SK-N-MC (cell line): ENCODE data around the gene HES6.

Source experiments
- DNase-seq: peaks from one replicate; pipeline ENCODE4 v3.0.0-alpha.2; 2011; ENCODE audit warnings: low read depth, low spot score
- H3K27ac ChIP-seq: fragments of 200-600 bp; sonication (generic); 2 replicates; pipeline ENCODE4 v1.5.1; 2016; ENCODE audit warnings: mixed run types
- H3K36me3 ChIP-seq: fragments of 200-600 bp; sonication (generic); 2 replicates; pipeline ENCODE4 v1.6.1; 2017; ENCODE audit warnings: antibody characterized with exemption, low read length, mixed read lengths; ENCODE audit not compliant: insufficient read depth
- H3K4me3 ChIP-seq: fragments of 200-600 bp; sonication (generic); 2 replicates; pipeline ENCODE4 v1.5.1; 2016
- H3K9ac ChIP-seq: fragments of 200-600 bp; sonication (generic); 2 replicates; pipeline ENCODE4 v1.8.0; 2017; ENCODE audit warnings: mixed run types, mixed read lengths; ENCODE audit not compliant: insufficient read length
- H3K9me3 ChIP-seq: fragments of 200-600 bp; sonication (generic); 2 replicates; pipeline ENCODE4 v1.6.1; 2017; ENCODE audit warnings: low read depth, mild to moderate bottlenecking, antibody characterized with exemption, low read length, moderate library complexity, mixed read lengths
- EZH2 ChIP-seq: fragments of 200-600 bp; sonication (generic); IDR thresholded peaks from one replicate; pipeline ENCODE4 v1.6.1; 2017; ENCODE audit warnings: antibody characterized with exemption
- FOXP2 ChIP-seq: optimal IDR thresholded peaks from 2 replicates; pipeline ENCODE3; 2011; ENCODE audit warnings: mild to moderate bottlenecking, moderate library complexity; ENCODE audit not compliant: insufficient read depth; ENCODE audit errors: extremely low read length, control extremely low read depth
- POLR2AphosphoS5 ChIP-seq: IDR thresholded peaks from 2 replicates; pipeline ENCODE4 v1.6.1; 2012; ENCODE audit warnings: mild to moderate bottlenecking, low read depth, low read length, borderline replicate concordance

The HES6 gene

DNA sequence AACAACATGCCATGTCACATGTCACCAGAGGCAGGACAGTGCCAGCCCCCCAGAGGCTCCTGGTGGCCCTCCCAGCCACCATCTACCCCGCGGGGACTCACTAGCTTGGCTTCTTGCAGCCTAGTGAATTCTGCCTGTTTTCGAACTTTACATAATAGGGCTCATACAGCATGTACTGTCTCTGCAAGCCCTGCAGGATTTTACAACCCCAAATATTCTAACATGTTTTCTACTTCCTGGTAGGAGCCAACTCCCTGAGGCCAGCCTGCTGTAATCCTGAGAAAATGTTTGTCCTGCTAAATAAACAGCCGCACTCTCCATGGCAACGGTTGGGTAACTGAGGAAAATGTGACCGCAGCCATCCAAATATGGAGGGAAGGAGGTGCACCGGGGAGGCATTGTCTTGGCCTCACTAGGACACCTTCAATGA, 45.8 kb upstream of the HES6 start:
- peak overlapping the region; percentile 29 for H3K4me3 ChIP-seq
- TF ChIP-seq FOXP2, result no peak
- no peak for TF ChIP-seq POLR2AphosphoS5
- no peak for TF ChIP-seq EZH2
- no peaks in the 10 kb centered on the region for H3K36me3 ChIP-seq
- DNase-seq, result no peak
- peak overlapping the region; percentile 61 for H3K27ac ChIP-seq
- no peaks in the 10 kb centered on the region for H3K9me3 ChIP-seq
- no peak overlapping the region for H3K9ac ChIP-seq

DNA sequence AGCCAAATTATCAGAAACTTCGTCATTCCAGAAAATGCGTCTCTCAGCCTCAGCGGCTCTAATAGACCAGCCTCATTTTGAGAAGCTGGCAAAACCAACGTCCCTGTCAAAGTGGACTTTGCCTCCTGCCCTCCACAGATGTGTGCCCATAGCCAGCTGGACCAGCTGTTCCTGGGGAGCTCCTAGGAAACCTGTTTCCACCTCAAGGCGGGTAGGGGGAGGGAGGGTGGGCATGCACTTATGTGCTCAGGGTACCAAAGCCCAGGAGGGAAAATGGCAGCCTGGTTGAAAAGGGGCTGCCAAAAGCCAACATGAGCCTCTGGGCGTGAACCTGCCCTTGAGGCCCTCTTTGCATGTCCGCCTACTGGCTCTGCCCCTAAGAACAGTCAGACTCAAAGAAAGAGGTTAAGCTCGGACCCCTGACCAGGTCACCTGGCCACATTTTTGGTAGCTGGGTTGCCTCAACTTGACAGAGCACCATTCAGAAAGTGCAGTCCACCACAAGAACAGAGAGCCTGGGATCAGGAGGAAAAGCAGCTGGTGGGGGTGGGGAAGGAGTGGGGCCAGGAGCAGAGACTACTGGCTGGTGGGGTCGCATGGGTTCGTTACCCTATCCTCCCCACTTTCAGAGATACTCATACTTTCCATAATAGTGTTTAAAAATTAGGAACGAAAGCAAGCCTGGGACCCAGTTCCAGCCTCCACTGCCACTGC, 45.1 kb upstream of the HES6 start:
- Histone ChIP-seq H3K4me3 (no peak overlapping the region), H3K27ac (peak overlapping the region; percentile 61), H3K36me3 (no peaks in the 10 kb centered on the region), H3K9me3 (no peaks in the 10 kb centered on the region), H3K9ac (no peak overlapping the region)
- TF ChIP-seq POLR2AphosphoS5 (no peak), FOXP2 (no peak), EZH2 (no peak)
- no peak for DNase-seq

GRCh38 chr2:238282861-238283738, 43.3 kb upstream of the HES6 start:
- no peaks in the 10 kb centered on the region for H3K36me3 ChIP-seq
- H3K27ac ChIP-seq, result no peak overlapping the region
- no peaks in the 10 kb centered on the region for H3K9me3 ChIP-seq
- H3K4me3 ChIP-seq, result no peak overlapping the region
- no peak for DNase-seq
- TF ChIP-seq POLR2AphosphoS5 (no peak), FOXP2 (no peak), EZH2 (no peak)
- H3K9ac ChIP-seq, result no peak overlapping the region

DNA sequence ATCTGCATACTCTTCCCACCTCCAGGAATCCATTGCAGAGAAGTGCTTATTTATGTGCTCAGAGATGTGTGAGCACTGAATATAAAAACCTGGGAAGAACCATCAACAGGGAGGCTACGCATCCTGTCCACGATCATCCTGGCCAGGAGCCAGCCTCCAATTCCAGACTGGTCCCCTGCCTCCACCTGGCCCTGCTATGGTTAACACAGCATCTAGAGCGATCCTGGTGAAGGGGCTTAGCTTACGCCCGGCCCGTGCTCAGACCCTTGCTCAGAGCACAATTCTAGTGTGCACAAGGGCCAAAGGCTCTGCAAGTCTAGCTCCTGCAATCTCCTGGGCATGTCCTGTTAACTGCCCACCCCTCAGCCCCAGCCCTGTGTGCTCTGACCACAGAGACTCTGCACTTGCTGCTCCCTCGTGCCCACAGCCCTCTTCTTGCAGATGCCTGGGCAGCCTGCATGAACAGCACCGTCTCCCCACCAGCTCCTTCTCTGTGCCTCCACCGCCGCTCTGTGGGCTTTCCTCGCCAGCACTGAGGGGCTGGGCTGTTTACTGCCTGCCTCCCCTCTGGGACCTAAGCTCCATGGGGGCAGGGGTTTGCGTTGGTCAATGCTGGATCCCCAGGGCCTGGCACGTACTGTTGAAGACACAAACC, 42.1 kb upstream of the HES6 start:
- no peak overlapping the region for H3K9ac ChIP-seq
- no peaks in the 10 kb centered on the region for H3K9me3 ChIP-seq
- TF ChIP-seq POLR2AphosphoS5 (no peak), EZH2 (no peak), FOXP2 (no peak)
- no peak for DNase-seq
- H3K4me3 ChIP-seq, result no peak overlapping the region
- no peak overlapping the region for H3K27ac ChIP-seq
- no peaks in the 10 kb centered on the region for H3K36me3 ChIP-seq

GRCh38 chr2:238280083-238280825, 40.4 kb upstream of the HES6 start:
- Histone ChIP-seq H3K27ac (no peak overlapping the region), H3K36me3 (peaks cover 12% of the 10 kb centered on the region; the same call in 1 of the 2 replicates)
- TF ChIP-seq FOXP2 (no peak), EZH2 (no peak), POLR2AphosphoS5 (no peak)

GRCh38 chr2:238279324-238279682, 39.5 kb upstream of the HES6 start:
- Histone ChIP-seq H3K9ac (no peak overlapping the region), H3K27ac (no peak overlapping the region)
- no peak for TF ChIP-seq POLR2AphosphoS5

More at GRCh38 chr2:238280083-238280825, 40.4 kb upstream of the HES6 start:
- DNase-seq, result no peak
- Histone ChIP-seq H3K4me3 (no peak overlapping the region), H3K9me3 (no peaks in the 10 kb centered on the region), H3K9ac (no peak overlapping the region)

DNA sequence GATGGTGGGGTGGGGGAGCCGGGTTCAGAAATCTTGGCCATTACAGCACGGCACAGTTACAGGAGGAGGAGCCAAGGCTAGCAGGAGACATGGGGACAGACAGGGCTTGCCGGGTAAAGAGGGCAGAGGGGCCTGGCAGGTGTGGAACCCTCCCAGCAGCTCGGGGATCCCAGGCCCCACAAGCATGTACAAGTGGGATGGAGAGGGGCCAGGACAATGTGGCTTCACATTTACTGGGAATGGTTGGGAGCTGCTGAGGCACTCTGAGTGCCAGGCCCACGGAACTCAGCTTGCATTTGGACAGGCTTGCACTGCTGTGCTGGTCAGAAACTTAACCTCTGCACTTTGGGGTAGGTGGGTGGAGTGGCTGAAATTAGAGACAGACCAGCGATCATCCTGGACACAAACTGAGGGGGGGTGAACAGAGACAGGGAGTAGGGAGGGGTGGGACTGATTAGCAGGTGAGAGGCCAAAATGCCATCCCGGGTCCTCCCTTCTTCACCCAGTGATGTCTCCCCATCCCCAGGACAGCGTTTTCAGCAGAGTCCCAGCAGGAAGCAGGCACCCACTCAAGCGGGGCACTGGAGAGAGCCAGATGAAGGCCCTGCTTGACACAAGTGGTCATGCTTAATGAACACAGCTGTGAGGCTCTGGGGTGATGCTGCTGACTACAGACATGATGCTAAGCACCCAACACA, 38.9 kb upstream of the HES6 start:
- Histone ChIP-seq H3K9me3 (no peaks in the 10 kb centered on the region), H3K9ac (no peak overlapping the region), H3K4me3 (no peak overlapping the region), H3K36me3 (peaks cover 23% of the 10 kb centered on the region; the same call in 1 of the 2 replicates), H3K27ac (no peak overlapping the region)
- TF ChIP-seq EZH2, result no peak
- TF ChIP-seq POLR2AphosphoS5, result no peak
- no peak for TF ChIP-seq FOXP2
- DNase-seq, result no peak

More at GRCh38 chr2:238279324-238279682, 39.5 kb upstream of the HES6 start:
- Histone ChIP-seq H3K36me3 (peaks cover 19% of the 10 kb centered on the region; the same call in 1 of the 2 replicates), H3K4me3 (no peak overlapping the region), H3K9me3 (no peaks in the 10 kb centered on the region)
- DNase-seq, result no peak

DNA sequence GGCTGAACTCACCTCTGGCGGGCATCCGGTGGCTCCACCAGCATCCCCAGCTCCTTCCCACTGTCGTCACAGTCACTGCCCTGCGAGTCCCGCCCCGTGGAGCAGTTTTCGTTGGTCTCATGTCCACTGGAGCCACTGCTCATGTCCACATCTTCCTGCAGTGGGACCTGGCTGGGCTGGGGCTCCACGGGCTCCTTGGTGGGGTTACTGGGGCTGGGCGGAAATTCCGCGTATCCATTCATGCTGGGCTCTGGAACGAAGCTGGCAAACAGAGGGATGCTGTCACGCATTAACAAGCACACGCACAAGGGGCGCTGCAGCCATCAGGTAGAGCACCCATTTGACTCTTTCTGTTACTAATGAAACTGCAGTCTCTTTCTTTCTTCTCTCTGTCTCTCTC, 37.9 kb upstream of the HES6 start:
- no peak overlapping the region for H3K27ac ChIP-seq
- no peak for DNase-seq

More for the DNA sequence above, 37.9 kb upstream of the HES6 start:
- Histone ChIP-seq H3K4me3 (no peak overlapping the region), H3K9me3 (no peaks in the 10 kb centered on the region), H3K36me3 (peaks cover 27% of the 10 kb centered on the region; the same call in 1 of the 2 replicates), H3K9ac (no peak overlapping the region)
- TF ChIP-seq FOXP2, result no peak
- no peak for TF ChIP-seq POLR2AphosphoS5
- no peak for TF ChIP-seq EZH2
